Uterus (tissue), 2 donors: Measurements from ENCODE around the gene ITPR1.

Experiments
- CTCF ChIP-seq, 4 experiments: fragments of 200-600 bp in 2 of 4; fragments of 450-650 bp in 2 of 4; sonication (generic) in 2 of 4; IDR thresholded peaks; one replicate each; pipeline ENCODE4 v1.5.1; 2016 to 2019; ENCODE audit warnings: antibody characterized with exemption in 4 of 4, mild to moderate bottlenecking in 2 of 4, moderate library complexity in 1 of 4
- POLR2A ChIP-seq, 2 donors: fragments of 450-650 bp; IDR thresholded peaks; one replicate each; pipeline ENCODE4 v1.6.1; 2016; ENCODE audit warnings: antibody characterized with exemption in 2 of 2, mild to moderate bottlenecking in 1 of 2, moderate library complexity in 1 of 2

GRCh38 chr3:4852780-4853748 lies 359.9 kb downstream of the ITPR1 start:
- TF ChIP-seq CTCF (IDR thresholded peaks at IDR 0.05): no peak
- TF ChIP-seq POLR2A (IDR thresholded peaks at IDR 0.05): no peak
